GM10266 (cell line): ENCODE data around the gene NFYB.
"Not testable (repeated sequence)": the region's sequence is repeated elsewhere in the genome, so short reads cannot be mapped to it uniquely, and the experiment has no call there.

ENCODE experiments used
- DNase-seq: peaks from one replicate; pipeline ENCODE4 v3.0.0; 2012; ENCODE audit errors: extremely low spot score
- CTCF ChIP-seq: IDR thresholded peaks from 2 replicates; pipeline ENCODE4 v1.5.1; 2012; ENCODE audit warnings: mild to moderate bottlenecking, low read depth; ENCODE audit not compliant: control insufficient read depth, insufficient read depth; ENCODE audit errors: missing control alignments

Gene NFYB

GRCh38 chr12:104180374-104180773 lies 42.4 kb upstream of the NFYB start:
- DNase-seq = no peak
- TF ChIP-seq CTCF = no peak

GRCh38 chr12:104177663-104178501 lies 39.9 kb upstream of the NFYB start:
- TF ChIP-seq CTCF = no peak
- no peak for DNase-seq

- DNase-seq = no peak
- TF ChIP-seq CTCF = no peak
Measured at GRCh38 chr12:104177336-104177662, 39.3 kb upstream of the NFYB start.

- no peak for TF ChIP-seq CTCF
Measured at GRCh38 chr12:104175726-104176247, 37.8 kb upstream of the NFYB start.

GRCh38 chr12:104173804-104174203 lies 35.8 kb upstream of the NFYB start:
- DNase-seq = not testable (repeated sequence)

More at GRCh38 chr12:104175726-104176247, 37.8 kb upstream of the NFYB start:
- DNase-seq = no peak

GRCh38 chr12:104172570-104172947 lies 34.5 kb upstream of the NFYB start:
- TF ChIP-seq CTCF = no peak
- no peak for DNase-seq

GRCh38 chr12:104171785-104172569 lies 34.0 kb upstream of the NFYB start:
- no peak for DNase-seq
- no peak for TF ChIP-seq CTCF
